ENCODE results near the gene RAB40A. TPM values are rescaled to one million over a fixed set of nuclear protein-coding genes. Genes with fewer than 3 reads are reported as not detected.

RAB40A gene
- total RNA-seq, 1 experiment from 2014 or later, result 0.04 TPM

- POLR2A ChIA-PET (ENCODE audit: unreplicated experiment), result interaction anchor here (0.5 to 0.6 kb wide), 2 partner anchors 147 to 618 kb away, joined by 3 read pairs; no protein-coding TSS in a partner anchor
- peak; percentile 79 for ATAC-seq
Observed at GRCh38 chrX:103539695-103540094, 20.4 kb upstream of the RAB40A start.

GRCh38 chrX:103538728-103539127 is 19.4 kb upstream of the RAB40A start:
- POLR2A ChIA-PET (ENCODE audit: unreplicated experiment), result no interaction called here
- Histone ChIP-seq H3K4me2 (ENCODE audit: low read length) (peak overlapping the region; percentile 15; the same call in 1 of the 2 replicates), H3K79me2 (ENCODE audit: low read length) (no peaks in the 10 kb centered on the region), H2AFZ (ENCODE audit: low read length) (no peak overlapping the region), H3K9me3 (ENCODE audit: low read length) (no peaks in the 10 kb centered on the region), H3K4me3 (ENCODE audit: low read length) (no peak overlapping the region), H4K20me1 (ENCODE audit: low read length) (no peaks in the 10 kb centered on the region), H3K27me3 (ENCODE audit: low read length) (no peaks in the 10 kb centered on the region), H3K9ac (ENCODE audit: low read length) (no peak overlapping the region), H3F3A (ENCODE audit: low read length, unreplicated experiment) (no peaks in the 10 kb centered on the region), H3K4me1 (ENCODE audit: insufficient read depth, low read length) (peaks cover 23% of the 10 kb centered on the region), H3K9me2 (replicated peaks; ENCODE audit: low read length) (no peaks in the 10 kb centered on the region), H3K27ac (ENCODE audit: low read length) (0 out of 2 replicates have a peak overlapping the region, but pooled peaks have one; percentile 10), H3K36me3 (ENCODE audit: low read depth, low read length) (no peaks in the 10 kb centered on the region)
- no TSS peak for BruUV-seq (replicated peaks)
- CTCF ChIA-PET, result interaction anchor here (1.5 kb wide), 1 partner anchor 91 kb away, joined by 4 read pairs; no protein-coding TSS in a partner anchor
- no peak for TF ChIP-seq EZH2 (IDR thresholded peaks at IDR 0.05; ENCODE audit: low read length, unreplicated experiment)
- TF ChIP-seq CTCF (conservative IDR thresholded peaks at IDR 0.05; ENCODE audit: low read depth, low read length), result no peak
- no peak for TF ChIP-seq EZH2phosphoT487 (IDR thresholded peaks at IDR 0.05; ENCODE audit: borderline replicate concordance, low read length)
- DNase-seq (peak; percentile 62), ATAC-seq (peak; percentile 59)
- intact Hi-C loops (cut with micrococcal nuclease), result no loop called here

More at GRCh38 chrX:103539695-103540094, 20.4 kb upstream of the RAB40A start:
- Histone ChIP-seq H3K9ac (ENCODE audit: low read length) (no peak overlapping the region), H3K9me2 (replicated peaks; ENCODE audit: low read length) (no peaks in the 10 kb centered on the region), H3K27me3 (ENCODE audit: low read length) (no peaks in the 10 kb centered on the region), H3K9me3 (ENCODE audit: low read length) (no peaks in the 10 kb centered on the region), H3K4me3 (ENCODE audit: low read length) (no peak overlapping the region), H3F3A (ENCODE audit: low read length, unreplicated experiment) (no peaks in the 10 kb centered on the region), H3K36me3 (ENCODE audit: low read depth, low read length) (no peaks in the 10 kb centered on the region), H3K79me2 (ENCODE audit: low read length) (no peaks in the 10 kb centered on the region), H2AFZ (ENCODE audit: low read length) (no peak overlapping the region), H3K4me2 (ENCODE audit: low read length) (peak overlapping the region; percentile 37), H4K20me1 (ENCODE audit: low read length) (no peaks in the 10 kb centered on the region), H3K4me1 (ENCODE audit: insufficient read depth, low read length) (peaks cover 23% of the 10 kb centered on the region), H3K27ac (ENCODE audit: low read length) (peak overlapping the region; percentile 54)
- CTCF ChIA-PET, result interaction anchor here (0.7 to 1.5 kb wide), 2 partner anchors 90 to 254 kb away, joined by 3 to 4 read pairs; no protein-coding TSS in a partner anchor
- DNase-seq, result peak; percentile 56
- BruUV-seq (replicated peaks), result no TSS peak
- TF ChIP-seq CTCF (conservative IDR thresholded peaks at IDR 0.05; ENCODE audit: low read depth, low read length) (no peak), EZH2phosphoT487 (IDR thresholded peaks at IDR 0.05; ENCODE audit: borderline replicate concordance, low read length) (no peak), EZH2 (IDR thresholded peaks at IDR 0.05; ENCODE audit: low read length, unreplicated experiment) (no peak)
- intact Hi-C loops (cut with micrococcal nuclease), result no loop called here

GRCh38 chrX:103537871-103538387 is 18.6 kb upstream of the RAB40A start:
- ChIA-PET POLR2A (ENCODE audit: unreplicated experiment) (no interaction called here), CTCF (no interaction called here)
- H4K20me1 ChIP-seq (ENCODE audit: low read length), result no peaks in the 10 kb centered on the region
- H3K27me3 ChIP-seq (ENCODE audit: low read length), result no peaks in the 10 kb centered on the region
- no peak overlapping the region for H3K4me3 ChIP-seq (ENCODE audit: low read length)
- H3K36me3 ChIP-seq (ENCODE audit: low read depth, low read length), result no peaks in the 10 kb centered on the region
- no peak overlapping the region for H3K27ac ChIP-seq (ENCODE audit: low read length)
- no peak overlapping the region for H2AFZ ChIP-seq (ENCODE audit: low read length)
- no peaks in the 10 kb centered on the region for H3K9me2 ChIP-seq (replicated peaks; ENCODE audit: low read length)
- no peaks in the 10 kb centered on the region for H3K79me2 ChIP-seq (ENCODE audit: low read length)
- TF ChIP-seq EZH2 (IDR thresholded peaks at IDR 0.05; ENCODE audit: low read length, unreplicated experiment) (no peak), CTCF (conservative IDR thresholded peaks at IDR 0.05; ENCODE audit: low read depth, low read length) (no peak), EZH2phosphoT487 (IDR thresholded peaks at IDR 0.05; ENCODE audit: borderline replicate concordance, low read length) (no peak)
- no peaks in the 10 kb centered on the region for H3F3A ChIP-seq (ENCODE audit: low read length, unreplicated experiment)
- no TSS peak for BruUV-seq (replicated peaks)
- DNase-seq, result no peak
- no peak for ATAC-seq
- intact Hi-C loops (cut with micrococcal nuclease), result no loop called here
- H3K9ac ChIP-seq (ENCODE audit: low read length), result no peak overlapping the region
- no peaks in the 10 kb centered on the region for H3K9me3 ChIP-seq (ENCODE audit: low read length)
- no peak overlapping the region for H3K4me2 ChIP-seq (ENCODE audit: low read length)
- peaks cover 23% of the 10 kb centered on the region for H3K4me1 ChIP-seq (ENCODE audit: insufficient read depth, low read length)
